Suprapubic skin (tissue), 4 donors: ENCODE measurements around the gene ZNF160.
"Not testable (repeated sequence)": the region's sequence is repeated elsewhere in the genome, so short reads cannot be mapped to it uniquely, and the experiment has no call there.

Experiments
- CTCF ChIP-seq, 2 donors: fragments of 200-600 bp in 1 of 2; fragments of 450-650 bp in 1 of 2; sonication (generic) in 1 of 2; IDR thresholded peaks; one replicate each; pipeline ENCODE4 v1.5.1; 2016 to 2019; ENCODE audit warnings: antibody characterized with exemption in 2 of 2, mild to moderate bottlenecking in 1 of 2, moderate library complexity in 1 of 2
- EP300 ChIP-seq: sonication (generic); formaldehyde crosslinking; IDR thresholded peaks from one replicate; pipeline ENCODE4 v1.6.1; 2017; ENCODE audit warnings: antibody characterized with exemption
- POLR2A ChIP-seq, 2 donors: fragments of 450-650 bp; IDR thresholded peaks; one replicate each; pipeline ENCODE4 v1.6.1; 2017; ENCODE audit warnings: antibody characterized with exemption in 2 of 2, mild to moderate bottlenecking in 2 of 2, moderate library complexity in 2 of 2
- POLR2AphosphoS5 ChIP-seq, 3 donors: sonication (generic); formaldehyde crosslinking; IDR thresholded peaks; one replicate each; pipeline ENCODE4 v1.6.1; 2017; ENCODE audit warnings: antibody characterized with exemption in 3 of 3

- TF ChIP-seq CTCF (IDR thresholded peaks at IDR 0.05); POLR2AphosphoS5 (IDR thresholded peaks at IDR 0.05); POLR2A (IDR thresholded peaks at IDR 0.05); EP300: not testable (repeated sequence)
These were observed 23.7 kb upstream of the ZNF160 start for GRCh38 chr19:53126733-53127526.
